Activated T-cell treated with anti-CD3 and anti-CD28 coated beads, Interleukin-2, amount 50 U/mL, for 48 hours (primary cell): ENCODE measurements around the gene OLA1.

Experiments used
- DNase-seq, 2 experiments: peaks; one replicate each; pipeline ENCODE4 v3.0.0-alpha.2; 2020

OLA1 gene

GRCh38 chr2:174112073-174112472, 136.3 kb downstream of the OLA1 start:
- DNase-seq: no peak

- no peak for DNase-seq
Observed at GRCh38 chr2:174108579-174108978, 139.8 kb downstream of the OLA1 start.

- no peak for DNase-seq
Observed at GRCh38 chr2:174106736-174107135, 141.6 kb downstream of the OLA1 start.

GRCh38 chr2:174094542-174094941, 153.8 kb downstream of the OLA1 start:
- no peak for DNase-seq

GRCh38 chr2:174090476-174090875, 157.9 kb downstream of the OLA1 start:
- no peak for DNase-seq

GRCh38 chr2:174088706-174089460, 159.4 kb downstream of the OLA1 start:
- no peak for DNase-seq

GRCh38 chr2:174086708-174087107, 161.6 kb downstream of the OLA1 start:
- no peak for DNase-seq

- no peak for DNase-seq
Observed at GRCh38 chr2:174085781-174086180, 162.6 kb downstream of the OLA1 start.

GRCh38 chr2:174083843-174084458, 164.4 kb downstream of the OLA1 start:
- no peak for DNase-seq

GRCh38 chr2:174080672-174081121, 167.6 kb downstream of the OLA1 start:
- DNase-seq: no peak

- DNase-seq: no peak
Observed at GRCh38 chr2:174078275-174078674, 170.1 kb downstream of the OLA1 start.

- DNase-seq: no peak
Observed at GRCh38 chr2:174076975-174077374, 171.4 kb downstream of the OLA1 start.

GRCh38 chr2:174076040-174076439, 172.3 kb downstream of the OLA1 start:
- DNase-seq: no peak

- DNase-seq: no peak
Observed at GRCh38 chr2:174074831-174075230, 173.5 kb downstream of the OLA1 start.

- DNase-seq: no peak
Observed at GRCh38 chr2:174072857-174073256, 175.5 kb downstream of the OLA1 start.

GRCh38 chr2:174072069-174072468, 176.3 kb downstream of the OLA1 start:
- no peak for DNase-seq

GRCh38 chr2:174071321-174071720, 177.0 kb downstream of the OLA1 start:
- no peak for DNase-seq

- DNase-seq: no peak
Observed at GRCh38 chr2:174070281-174070680, 178.1 kb downstream of the OLA1 start.

- DNase-seq: no peak
Observed at GRCh38 chr2:174067815-174068214, 180.5 kb downstream of the OLA1 start.

- DNase-seq: no peak
Observed at GRCh38 chr2:174066871-174067270, 181.5 kb downstream of the OLA1 start.

- no peak for DNase-seq
Observed at GRCh38 chr2:174063492-174064092, 184.7 kb downstream of the OLA1 start.

- no peak for DNase-seq
Observed at GRCh38 chr2:174062934-174063333, 185.4 kb downstream of the OLA1 start.

- DNase-seq: no peak
Observed at GRCh38 chr2:174059884-174060244, 188.5 kb downstream of the OLA1 start.

GRCh38 chr2:174059178-174059883, 189.0 kb downstream of the OLA1 start:
- DNase-seq: no peak
